ENCODE results near the gene ADD1. TPM values are rescaled to one million over a fixed set of nuclear protein-coding genes. Genes with fewer than 3 reads are reported as not detected.

Gene ADD1
- total RNA-seq, 3 donors from 2014 or later = 147 to 175 (median 153) TPM

DNA sequence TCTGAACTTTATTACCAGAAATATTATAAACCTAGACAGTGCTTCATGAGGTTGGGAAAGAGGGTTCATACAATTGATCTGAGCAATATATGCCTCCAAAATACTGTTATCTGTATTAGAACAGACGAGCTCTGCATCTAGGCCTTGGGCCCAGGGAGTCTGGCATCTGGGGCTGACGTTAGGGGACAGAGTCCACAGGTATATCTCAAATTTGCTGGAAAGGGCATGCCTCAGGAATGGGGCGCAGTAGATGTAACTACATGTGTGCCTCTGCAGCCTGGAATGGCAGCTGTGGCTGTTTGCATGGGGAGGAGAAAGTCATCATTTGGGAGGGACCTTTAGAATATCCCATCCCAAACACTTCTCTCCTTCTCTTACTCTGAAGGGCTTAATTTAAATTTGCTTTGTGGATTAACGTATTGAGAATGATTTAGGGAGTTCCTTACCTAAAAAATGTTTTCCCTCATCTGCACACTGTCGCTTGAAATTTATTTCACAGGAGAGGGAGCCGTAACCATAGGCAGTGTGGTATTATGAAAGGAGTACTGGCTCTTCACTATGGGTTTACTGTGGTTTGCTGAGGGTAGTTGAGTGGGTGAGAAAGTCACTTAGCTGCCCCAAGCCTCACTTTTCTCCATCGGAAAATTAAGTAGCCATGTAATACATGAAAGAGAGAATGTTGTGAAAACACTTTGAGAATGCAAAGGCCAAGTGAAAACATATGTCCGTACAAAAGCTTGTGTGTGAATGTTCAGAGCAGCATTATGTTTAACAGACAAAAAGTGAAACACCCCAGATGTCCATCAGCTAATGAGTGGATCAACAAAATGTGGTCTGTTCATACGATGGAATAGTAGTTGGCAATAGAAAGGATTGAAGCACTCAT lies 5.9 kb downstream of the ADD1 start:
- H3K9me3 Mint-ChIP-seq = no peaks in the 10 kb centered on the region
- no peak for ATAC-seq
- no peak overlapping the region for H3K4me3 Mint-ChIP-seq

DNA sequence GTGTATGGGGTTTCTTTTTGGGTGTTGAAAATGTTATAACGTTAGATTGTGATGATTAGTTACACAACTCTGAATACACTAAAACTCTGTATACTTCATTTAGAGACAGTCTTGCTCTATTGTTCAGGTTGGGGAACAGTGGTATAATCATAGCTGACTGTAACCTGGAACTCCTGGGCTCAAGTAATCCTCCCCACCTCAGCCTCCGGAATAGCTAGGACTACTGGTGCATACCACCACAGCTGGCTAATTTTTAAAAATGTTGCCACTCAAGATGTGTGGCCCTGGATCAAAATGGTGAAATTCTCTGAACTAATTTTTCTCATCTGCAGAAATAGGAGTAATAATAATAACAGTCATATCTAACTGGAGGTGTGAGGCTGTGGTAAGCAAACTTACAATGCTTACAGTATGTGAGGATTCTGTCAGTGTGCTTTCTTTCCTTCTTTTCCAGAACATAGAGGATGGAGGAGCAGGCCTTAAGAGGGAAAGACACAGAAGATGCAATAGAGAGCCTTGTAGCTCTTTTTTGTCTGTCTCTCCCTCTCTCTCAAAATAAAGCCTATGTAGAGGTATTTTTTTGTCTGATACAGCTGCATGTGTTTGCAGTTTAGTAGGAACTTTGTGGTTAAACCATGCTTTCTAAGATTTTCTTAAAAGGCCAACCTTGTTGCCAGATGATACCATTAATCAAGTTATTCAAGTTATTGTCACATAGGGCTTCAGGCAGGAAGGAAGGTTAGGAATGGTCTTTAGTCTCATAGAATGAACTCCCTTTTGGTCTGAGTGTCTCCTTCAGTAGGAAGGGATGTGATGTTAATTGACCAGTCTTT lies 7.5 kb downstream of the ADD1 start:
- Mint-ChIP-seq H3K4me1 (ENCODE audit: low read depth) (peaks cover 81% of the 10 kb centered on the region), H3K4me3 (peak overlapping the region; percentile 49), H3K27me3 (ENCODE audit: low read depth) (no peaks in the 10 kb centered on the region), H3K36me3 (ENCODE audit: insufficient read depth) (peaks cover 7% of the 10 kb centered on the region), H3K9me3 (no peaks in the 10 kb centered on the region)
- DNase-seq (no peak), ATAC-seq (peak; percentile 25 to 28)

More for the DNA sequence above, 5.9 kb downstream of the ADD1 start:
- DNase-seq = no peak
- H3K4me1 Mint-ChIP-seq (ENCODE audit: low read depth) = peaks cover 86% of the 10 kb centered on the region
- peaks cover 3% of the 10 kb centered on the region for H3K36me3 Mint-ChIP-seq (ENCODE audit: insufficient read depth)
- no peaks in the 10 kb centered on the region for H3K27me3 Mint-ChIP-seq (ENCODE audit: low read depth)

DNA sequence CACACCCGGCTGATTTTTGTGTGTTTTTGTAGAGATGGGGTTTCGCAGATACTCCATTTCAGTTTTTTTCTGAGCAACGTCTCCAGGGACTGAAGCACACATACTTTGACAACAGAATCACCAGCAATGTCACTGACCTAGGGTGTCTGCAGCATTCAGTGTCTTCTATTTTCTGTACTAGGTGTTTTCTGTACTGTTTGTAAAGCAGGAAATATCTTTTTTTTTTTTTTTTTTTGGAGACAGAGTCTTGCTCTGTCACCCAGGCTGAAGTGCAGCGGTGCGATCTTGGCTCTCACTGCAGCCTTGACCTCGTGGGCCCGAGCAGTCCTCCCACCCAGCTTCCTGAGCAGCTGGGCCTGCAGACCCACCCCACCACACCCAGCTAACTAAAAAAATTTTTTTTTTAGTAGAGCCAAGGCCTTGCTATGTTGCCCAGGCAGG lies 8.9 kb downstream of the ADD1 start:
- H3K4me3 Mint-ChIP-seq = peak overlapping the region; percentile 49
- no peaks in the 10 kb centered on the region for H3K9me3 Mint-ChIP-seq
- no peaks in the 10 kb centered on the region for H3K27me3 Mint-ChIP-seq (ENCODE audit: low read depth)
- H3K36me3 Mint-ChIP-seq (ENCODE audit: insufficient read depth) = peaks cover 6% of the 10 kb centered on the region
- ATAC-seq (peak; percentile 19 to 40), DNase-seq (no peak)
- H3K4me1 Mint-ChIP-seq (ENCODE audit: low read depth) = peaks cover 79% of the 10 kb centered on the region

DNA sequence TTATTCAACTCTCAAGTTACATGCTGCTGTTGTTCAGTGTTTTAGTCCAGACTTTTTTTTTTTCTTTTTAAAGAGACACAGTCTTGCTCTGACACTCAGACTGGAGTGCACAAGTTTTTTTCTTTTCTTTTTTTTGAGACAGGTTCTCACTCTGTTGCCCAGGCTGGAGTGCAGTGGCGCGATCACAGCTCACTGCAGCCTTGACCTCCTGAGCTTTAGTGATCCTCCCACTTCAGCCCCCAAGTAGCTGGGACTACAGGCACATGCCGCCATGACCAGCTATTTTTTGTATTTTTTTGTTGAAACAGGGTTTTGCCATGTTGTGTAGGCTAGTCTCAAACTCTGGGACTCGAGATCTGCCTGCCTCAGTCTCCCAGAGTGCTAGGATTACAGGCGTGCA lies 11.9 kb downstream of the ADD1 start:
- Mint-ChIP-seq H3K4me3 (no peak overlapping the region), H3K4me1 (ENCODE audit: low read depth) (peaks cover 81% of the 10 kb centered on the region), H3K9me3 (no peaks in the 10 kb centered on the region), H3K27me3 (ENCODE audit: low read depth) (no peaks in the 10 kb centered on the region), H3K36me3 (ENCODE audit: insufficient read depth) (peaks cover 8% of the 10 kb centered on the region)
- ATAC-seq (no peak), DNase-seq (no peak)

DNA sequence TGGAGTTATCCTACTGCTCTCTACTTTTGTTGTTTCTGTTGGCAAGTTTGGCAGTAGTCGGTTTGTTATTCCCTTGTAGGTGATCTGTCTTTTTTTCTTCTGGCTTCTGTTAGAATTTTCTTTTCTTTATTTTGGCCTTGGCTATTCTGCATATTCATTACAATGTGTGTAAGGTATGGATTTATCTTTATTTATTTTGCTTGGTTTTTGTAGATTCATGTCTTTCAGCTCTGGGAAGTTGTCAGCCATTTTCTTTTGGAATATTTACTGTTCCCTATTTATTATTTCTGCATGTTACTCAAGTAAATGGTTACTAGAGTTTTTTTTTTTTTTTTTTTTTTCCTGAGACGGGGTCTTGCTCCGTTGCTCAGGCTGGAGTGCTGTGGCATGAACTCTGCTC lies 12.6 kb downstream of the ADD1 start:
- ATAC-seq (no peak), DNase-seq (no peak)
- H3K9me3 Mint-ChIP-seq = no peaks in the 10 kb centered on the region
- H3K4me1 Mint-ChIP-seq (ENCODE audit: low read depth) = peaks cover 81% of the 10 kb centered on the region
- no peaks in the 10 kb centered on the region for H3K27me3 Mint-ChIP-seq (ENCODE audit: low read depth)
- no peak overlapping the region for H3K4me3 Mint-ChIP-seq
- H3K36me3 Mint-ChIP-seq (ENCODE audit: insufficient read depth) = peaks cover 8% of the 10 kb centered on the region

DNA sequence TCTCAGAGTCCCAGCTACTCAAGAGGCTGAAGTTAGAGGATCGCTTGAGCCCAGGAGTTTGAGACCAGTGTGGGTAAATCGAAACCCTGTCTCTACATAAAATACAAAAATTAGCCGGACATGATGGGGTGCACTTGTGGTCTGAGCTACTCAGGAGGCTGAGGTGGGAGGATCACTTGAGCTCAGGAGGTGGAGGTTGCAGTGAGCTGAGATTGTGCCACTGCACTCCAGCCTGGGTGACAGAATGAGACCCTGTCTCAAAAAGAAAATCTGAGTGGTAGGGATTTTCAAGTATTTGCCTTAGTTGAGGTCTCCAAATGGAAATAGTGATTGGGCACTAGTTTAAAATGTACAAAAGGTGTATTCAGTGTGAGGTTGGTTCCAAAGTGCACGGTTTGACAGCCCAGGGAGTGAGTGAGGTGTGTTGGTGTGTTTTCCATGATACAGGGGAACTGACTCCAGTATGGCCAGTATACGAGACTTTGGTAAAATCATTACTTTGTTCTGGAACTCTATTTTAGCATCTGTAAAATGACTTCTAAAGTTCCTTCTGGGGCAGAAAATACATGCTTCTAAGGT lies 13.8 kb downstream of the ADD1 start:
- Mint-ChIP-seq H3K9me3 (no peaks in the 10 kb centered on the region), H3K36me3 (ENCODE audit: insufficient read depth) (peaks cover 8% of the 10 kb centered on the region), H3K27me3 (ENCODE audit: low read depth) (no peaks in the 10 kb centered on the region), H3K4me1 (ENCODE audit: low read depth) (peaks cover 81% of the 10 kb centered on the region), H3K4me3 (no peak overlapping the region)
- DNase-seq (no peak), ATAC-seq (no peak)

DNA sequence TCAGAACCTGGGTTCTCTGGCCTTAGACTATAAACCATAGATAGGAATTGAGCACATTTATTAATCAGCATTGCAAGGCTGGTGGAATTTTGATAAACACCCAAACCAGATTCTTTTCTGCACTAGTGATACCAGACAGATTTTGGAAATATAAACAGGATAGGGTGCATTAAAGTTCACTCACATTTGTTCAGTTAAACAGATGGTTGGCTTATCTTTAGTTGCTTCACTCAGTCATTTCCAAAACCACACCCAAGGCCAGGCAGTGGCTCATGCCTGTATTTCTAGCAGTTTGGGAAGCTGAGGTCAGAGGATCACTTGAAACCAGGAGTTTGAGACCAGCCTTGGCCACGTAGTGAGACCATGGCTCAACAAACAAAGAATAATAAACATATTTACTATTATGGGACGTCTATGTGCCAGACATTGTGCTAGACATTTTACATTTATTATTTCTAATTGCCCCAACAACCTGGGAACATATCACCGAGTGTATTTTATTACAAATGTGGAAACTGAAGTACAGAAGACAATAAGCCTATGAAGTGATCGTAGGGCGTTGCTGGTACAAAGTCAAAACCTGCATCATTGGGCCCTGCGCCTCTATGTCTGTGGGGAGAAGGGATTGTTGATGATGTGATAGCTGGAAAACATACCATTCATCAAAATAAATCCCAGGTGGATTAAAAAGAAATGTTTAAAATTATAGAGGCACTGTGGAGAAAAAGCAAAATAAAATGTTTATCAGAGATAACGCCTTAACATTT lies 15.0 kb downstream of the ADD1 start:
- Mint-ChIP-seq H3K27me3 (ENCODE audit: low read depth) (no peaks in the 10 kb centered on the region), H3K4me3 (no peak overlapping the region), H3K4me1 (ENCODE audit: low read depth) (peaks cover 79% of the 10 kb centered on the region), H3K36me3 (ENCODE audit: insufficient read depth) (peaks cover 8% of the 10 kb centered on the region), H3K9me3 (no peaks in the 10 kb centered on the region)
- DNase-seq (no peak), ATAC-seq (no peak)

DNA sequence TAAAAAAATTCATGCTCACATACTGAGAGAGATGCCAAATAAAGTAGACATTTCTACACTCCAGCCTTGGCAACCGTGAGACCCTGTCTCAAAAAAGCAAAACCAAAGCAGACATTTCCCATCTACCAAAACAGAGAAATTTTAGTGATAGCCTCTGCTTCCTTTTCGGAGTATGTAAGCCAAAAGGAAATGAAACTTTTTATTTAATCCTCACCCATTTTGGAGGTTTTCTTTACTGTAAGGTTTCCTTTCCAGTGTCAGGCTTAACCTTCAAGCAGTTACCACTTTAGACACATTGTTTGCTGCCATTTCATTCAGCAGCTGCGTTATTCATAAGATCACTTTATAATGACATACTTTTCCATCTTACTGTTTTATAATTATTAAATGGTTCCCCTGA lies 15.9 kb downstream of the ADD1 start:
- peaks cover 75% of the 10 kb centered on the region for H3K4me1 Mint-ChIP-seq (ENCODE audit: low read depth)
- no peak for ATAC-seq
- H3K9me3 Mint-ChIP-seq = no peaks in the 10 kb centered on the region
- no peak for DNase-seq
- H3K4me3 Mint-ChIP-seq = no peak overlapping the region
- H3K36me3 Mint-ChIP-seq (ENCODE audit: insufficient read depth) = peaks cover 7% of the 10 kb centered on the region
- H3K27me3 Mint-ChIP-seq (ENCODE audit: low read depth) = no peaks in the 10 kb centered on the region

DNA sequence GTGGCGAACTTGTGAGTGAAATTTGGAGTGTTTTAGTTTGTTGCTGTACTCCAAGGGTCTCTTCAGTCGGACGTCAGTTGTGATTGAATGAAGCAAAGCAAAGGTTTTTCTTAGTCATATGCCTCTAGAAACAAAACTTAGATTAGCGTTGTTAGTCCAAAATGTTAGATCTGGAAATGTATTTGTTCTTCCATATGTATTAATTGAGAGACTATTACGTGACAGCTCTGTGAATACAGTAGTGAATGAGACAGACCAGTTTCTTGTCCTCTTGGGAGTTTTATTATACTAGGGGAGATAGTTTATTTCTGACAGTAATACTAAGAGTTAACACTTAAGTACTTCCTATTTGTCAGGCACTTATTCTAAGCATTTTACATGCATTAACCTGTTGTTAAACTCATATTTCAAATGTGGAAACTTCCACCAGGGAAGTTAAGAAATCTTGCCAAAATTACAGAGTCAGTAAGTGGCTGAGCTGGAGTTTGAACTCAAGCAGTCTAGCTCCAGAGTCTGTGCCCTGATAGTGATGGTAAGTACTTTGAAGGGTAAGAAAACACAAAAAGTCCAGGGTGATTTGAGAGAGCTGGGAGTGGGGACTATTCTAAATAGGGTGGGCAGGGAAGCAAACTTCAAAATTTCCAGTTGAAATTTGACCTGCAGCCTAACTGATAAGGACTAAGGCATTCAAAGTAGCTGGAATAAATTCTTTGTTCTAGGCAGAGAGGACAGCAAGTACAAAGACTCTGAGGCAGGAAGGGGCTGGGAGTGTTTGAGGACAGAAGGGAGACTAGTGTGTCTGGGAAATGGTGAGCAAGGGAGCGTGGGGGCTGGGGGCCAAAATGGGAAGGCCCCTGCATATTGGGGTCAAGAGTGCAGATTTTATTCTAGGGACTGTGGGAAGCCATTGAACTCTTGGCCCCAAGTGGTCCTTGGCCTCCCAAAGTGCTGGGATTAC lies 17.0 kb downstream of the ADD1 start:
- peaks cover 77% of the 10 kb centered on the region for H3K4me1 Mint-ChIP-seq (ENCODE audit: low read depth)
- no peaks in the 10 kb centered on the region for H3K27me3 Mint-ChIP-seq (ENCODE audit: low read depth)
- H3K4me3 Mint-ChIP-seq = no peak overlapping the region
- DNase-seq (no peak), ATAC-seq (no peak)
- peaks cover 3% of the 10 kb centered on the region for H3K36me3 Mint-ChIP-seq (ENCODE audit: insufficient read depth)
- no peaks in the 10 kb centered on the region for H3K9me3 Mint-ChIP-seq

DNA sequence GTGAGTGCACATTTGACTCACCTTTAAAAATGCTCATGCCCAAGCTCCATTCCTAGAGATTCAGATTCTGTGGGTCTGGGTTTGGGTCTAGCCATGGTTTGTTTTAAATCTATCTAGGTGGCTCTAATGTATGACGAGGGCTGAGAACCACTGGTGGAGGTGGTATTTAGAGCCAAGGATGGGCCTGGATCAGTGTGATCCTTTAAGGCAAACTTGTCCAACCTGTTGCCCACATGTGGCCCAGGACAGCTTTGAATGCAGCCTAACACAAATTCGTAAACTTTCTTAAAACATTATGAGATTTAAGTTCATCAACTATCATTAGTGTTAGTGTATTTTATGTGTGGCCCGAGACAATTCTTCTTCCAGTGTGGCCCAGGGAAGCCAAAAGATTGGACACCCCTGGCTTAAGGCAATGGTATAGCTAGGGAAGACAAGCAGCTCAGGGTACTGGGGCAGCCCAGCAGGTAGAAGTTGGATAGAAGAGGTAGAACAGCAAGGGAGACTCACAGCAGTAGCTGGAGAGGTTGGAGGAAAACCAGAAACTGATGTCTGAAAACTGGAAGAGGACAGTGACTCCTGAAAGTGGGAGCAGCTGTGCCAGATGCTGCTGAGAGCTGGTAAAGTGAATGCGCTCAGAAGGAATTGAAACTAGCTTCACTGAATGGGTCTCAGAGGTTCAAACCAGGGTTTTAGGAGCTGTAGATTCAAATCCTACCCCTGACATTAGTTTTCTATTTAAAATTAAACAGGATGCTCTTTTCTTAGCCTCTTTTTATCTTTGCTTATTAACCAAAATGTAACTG lies 18.2 kb downstream of the ADD1 start:
- Mint-ChIP-seq H3K27me3 (ENCODE audit: low read depth) (no peaks in the 10 kb centered on the region), H3K4me3 (no peak overlapping the region), H3K4me1 (ENCODE audit: low read depth) (peaks cover 79% of the 10 kb centered on the region), H3K36me3 (ENCODE audit: insufficient read depth) (peaks cover 3% of the 10 kb centered on the region), H3K9me3 (no peaks in the 10 kb centered on the region)
- ATAC-seq (no peak), DNase-seq (no peak)

DNA sequence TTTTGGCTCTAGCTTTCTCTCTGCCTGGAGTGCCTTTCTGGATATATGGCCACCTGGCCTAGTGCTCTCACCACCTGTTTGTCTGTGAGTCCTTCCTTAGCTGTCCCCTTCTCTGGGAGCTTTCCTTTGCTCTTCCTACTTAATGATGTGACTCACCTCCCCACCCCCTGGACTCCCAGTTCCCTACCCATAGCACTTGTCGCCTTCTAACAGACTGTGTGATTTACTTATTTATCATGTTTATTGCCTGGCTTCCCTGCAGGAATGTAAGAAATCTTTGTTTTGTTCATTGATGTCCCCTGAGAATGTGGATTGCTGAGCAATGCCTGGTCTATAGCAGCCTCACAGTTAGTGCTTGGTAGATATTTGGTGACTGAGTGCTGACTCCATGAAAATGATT lies 18.9 kb downstream of the ADD1 start:
- DNase-seq (no peak), ATAC-seq (no peak)
- Mint-ChIP-seq H3K9me3 (no peaks in the 10 kb centered on the region), H3K4me3 (no peak overlapping the region), H3K27me3 (ENCODE audit: low read depth) (no peaks in the 10 kb centered on the region), H3K36me3 (ENCODE audit: insufficient read depth) (peaks cover 8% of the 10 kb centered on the region), H3K4me1 (ENCODE audit: low read depth) (peaks cover 83% of the 10 kb centered on the region)

DNA sequence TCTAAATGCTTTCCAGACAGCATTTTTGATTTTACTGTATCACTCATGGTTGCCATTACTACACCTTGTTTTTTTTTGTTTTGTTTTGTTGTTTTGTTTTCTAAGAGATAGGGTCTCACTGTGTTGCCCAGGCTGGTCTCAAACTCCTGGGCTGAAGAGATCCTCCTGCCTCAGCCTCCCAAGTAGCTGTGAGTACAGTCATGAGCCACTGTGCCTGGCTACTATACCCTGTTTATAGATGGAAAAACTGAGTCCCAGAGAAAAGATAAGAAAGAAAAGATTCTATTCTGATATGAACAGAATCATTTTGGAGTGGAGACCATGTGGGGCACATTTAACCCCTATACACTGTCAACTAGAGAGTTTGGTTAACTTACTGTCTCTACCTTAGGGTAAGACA lies 20.0 kb downstream of the ADD1 start:
- Mint-ChIP-seq H3K36me3 (ENCODE audit: insufficient read depth) (peaks cover 6% of the 10 kb centered on the region), H3K9me3 (no peaks in the 10 kb centered on the region), H3K27me3 (ENCODE audit: low read depth) (no peaks in the 10 kb centered on the region), H3K4me3 (no peak overlapping the region), H3K4me1 (ENCODE audit: low read depth) (peaks cover 81% of the 10 kb centered on the region)
- DNase-seq = no peak
- no peak for ATAC-seq

Measured in activated T-cell treated with anti-CD3 and anti-CD28 coated beads, Interleukin-2, amount 50 U/mL, for 4 hours (primary cell).